Left ventricle myocardium superior (tissue), 1 donor: ENCODE data around the gene KNDC1. TPM values are rescaled to one million over a fixed set of nuclear protein-coding genes. Genes with fewer than 3 reads are reported as not detected.
"Not testable (repeated sequence)": the region's sequence is repeated elsewhere in the genome, so short reads cannot be mapped to it uniquely, and the experiment has no call there.

Source experiments
- ATAC-seq: fragments of 200-7000 bp; cut with Tn5 transposase; one replicate; pipeline ENCODE4 v1.9.1; 2020; ENCODE audit warnings: mild to moderate bottlenecking, moderate library complexity
- DNase-seq: peaks from one replicate; pipeline ENCODE4 v3.0.0-alpha.2; 2020
- intact Hi-C: fragments of 100-400 bp; cut with micrococcal nuclease; formaldehyde crosslinking; loops from one replicate; pipeline ENCODE4 v1.11.0; 2022
- total RNA-seq: library from RNA; stranded (reverse); fragmentation: NEBNext Ultra II Directional; extraction: Animal tissue kit (Norgen Biotek cat#: 25700); gene quantifications from one replicate; pipeline ENCODE4 v1.2.1, GENCODE V29; 2021
- donor health status: DM: no; HTN: yes; CAD: no; lungs with severe emphysema.

The KNDC1 gene
- total RNA-seq, 1 donor from 2014 or later = 0.20 TPM

DNA sequence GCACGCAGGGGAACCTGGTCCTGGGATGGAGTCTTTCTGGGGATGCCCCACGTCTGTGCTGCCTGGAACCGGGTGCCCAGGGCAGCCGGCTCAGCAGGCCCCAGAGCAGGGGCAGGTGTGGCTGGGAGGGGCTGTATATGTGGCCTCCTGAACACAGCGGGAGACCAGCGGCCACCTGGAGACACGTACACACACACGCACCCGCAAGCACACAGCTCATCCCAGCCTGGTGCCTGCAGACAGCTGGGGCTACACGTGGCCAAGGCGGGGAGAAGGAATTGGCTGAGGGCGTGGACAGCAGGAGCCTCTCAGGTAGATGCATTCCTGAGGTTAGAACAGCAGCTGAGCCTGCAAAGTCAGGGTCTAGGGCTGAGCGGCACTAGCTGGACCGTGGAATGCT is 102.7 kb downstream of the KNDC1 start:
- no peak for DNase-seq
- ATAC-seq = no peak
- intact Hi-C loops = no loop called here

DNA sequence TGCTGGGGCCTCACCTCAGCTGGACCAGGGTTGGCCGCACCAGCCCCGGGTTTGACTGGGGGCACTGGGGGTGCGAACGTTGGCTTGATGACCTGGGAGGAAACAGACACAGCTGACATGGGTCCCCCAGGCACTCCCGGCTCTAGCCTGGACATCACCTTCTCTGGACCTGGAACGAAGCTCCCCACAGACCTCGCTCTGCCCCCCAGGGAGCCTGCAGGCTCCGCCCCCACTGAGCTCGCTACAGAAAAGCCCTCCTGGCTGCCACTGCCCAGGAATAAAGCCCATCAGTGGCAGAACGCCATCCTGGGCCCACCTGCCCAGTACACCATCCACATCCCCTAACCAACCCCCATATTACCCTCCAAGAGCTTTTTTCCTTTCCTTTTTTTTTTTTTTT is 103.7 kb downstream of the KNDC1 start:
- ATAC-seq = no peak
- intact Hi-C loops = no loop called here
- DNase-seq = no peak

DNA sequence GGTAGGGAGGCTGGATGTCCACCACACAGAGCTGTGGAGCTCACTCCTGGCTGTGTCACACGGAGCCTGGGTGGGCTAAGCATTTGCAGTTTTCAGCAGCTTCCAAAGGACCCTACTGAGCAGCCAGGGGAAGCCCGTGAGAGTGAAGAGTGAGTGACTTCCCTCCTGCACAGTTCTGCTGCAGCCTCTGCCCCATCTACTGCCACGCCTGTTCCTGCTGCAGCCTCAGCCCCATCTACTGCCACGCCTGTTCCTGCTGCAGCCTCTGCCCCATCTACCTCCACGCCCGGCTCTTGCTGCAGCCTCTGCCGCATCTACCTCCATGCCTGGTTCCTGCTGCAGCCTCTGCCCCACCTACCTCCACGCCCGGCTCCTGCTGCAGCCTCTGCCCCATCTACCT is 104.4 kb downstream of the KNDC1 start:
- ATAC-seq (no peak), DNase-seq (no peak)
- intact Hi-C loops = no loop called here

DNA sequence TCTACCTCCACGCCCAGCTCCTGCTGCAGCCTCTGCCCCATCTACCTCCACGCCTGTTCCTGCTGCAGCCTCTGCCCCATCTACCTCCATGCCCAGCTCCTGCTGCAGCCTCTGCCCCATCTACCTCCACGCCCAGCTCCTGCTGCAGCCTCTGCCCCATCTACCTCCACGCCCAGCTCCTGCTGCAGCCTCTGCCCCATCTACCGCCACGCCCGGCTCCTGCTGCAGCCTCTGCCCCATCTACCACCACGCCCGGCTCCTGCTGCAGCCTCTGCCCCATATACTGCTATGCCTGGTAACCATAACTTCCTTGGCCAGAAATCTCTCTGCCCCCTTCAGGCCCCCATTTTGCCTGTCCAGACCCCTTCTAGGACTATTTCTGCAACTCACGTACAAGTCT is 105.0 kb downstream of the KNDC1 start:
- intact Hi-C loops, DNase-seq, ATAC-seq: not testable (repeated sequence)

DNA sequence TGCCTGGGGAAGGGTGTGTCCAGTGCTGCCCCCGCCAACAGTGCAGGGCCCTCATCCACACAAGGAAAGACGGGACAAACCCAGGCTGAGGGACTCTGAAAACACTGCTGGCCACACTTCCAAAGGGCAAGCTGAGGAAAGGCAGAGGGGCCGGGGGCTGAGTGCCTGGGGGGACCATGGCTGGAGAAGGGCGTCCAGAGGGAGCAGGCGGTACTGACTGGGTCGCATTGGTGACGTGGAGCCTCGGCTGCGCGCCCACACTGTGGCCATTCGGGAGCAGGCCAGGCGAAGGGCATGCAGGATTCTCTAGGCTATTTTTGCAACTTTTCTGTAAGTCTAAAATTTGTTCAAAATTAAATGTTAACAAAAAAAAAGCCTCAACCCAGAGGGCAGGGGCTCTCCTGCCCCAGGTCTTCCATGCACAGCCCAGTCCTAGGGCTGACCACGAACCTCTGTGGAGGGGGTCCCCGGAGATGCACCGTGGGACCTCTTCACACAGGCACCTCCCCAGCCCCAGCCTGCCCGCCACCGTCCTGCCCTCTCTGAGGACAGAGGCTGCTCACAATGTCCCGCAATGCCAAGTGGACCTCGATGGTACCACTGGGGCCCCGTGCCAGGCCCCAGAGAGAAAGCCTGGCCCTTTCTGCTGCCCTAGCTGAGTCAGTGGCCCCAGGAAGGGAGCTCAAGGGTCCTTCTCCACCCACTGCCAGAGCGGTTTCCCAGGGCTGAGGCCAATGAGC is 106.2 kb downstream of the KNDC1 start:
- ATAC-seq (no peak), DNase-seq (no peak)
- intact Hi-C loops = no loop called here

DNA sequence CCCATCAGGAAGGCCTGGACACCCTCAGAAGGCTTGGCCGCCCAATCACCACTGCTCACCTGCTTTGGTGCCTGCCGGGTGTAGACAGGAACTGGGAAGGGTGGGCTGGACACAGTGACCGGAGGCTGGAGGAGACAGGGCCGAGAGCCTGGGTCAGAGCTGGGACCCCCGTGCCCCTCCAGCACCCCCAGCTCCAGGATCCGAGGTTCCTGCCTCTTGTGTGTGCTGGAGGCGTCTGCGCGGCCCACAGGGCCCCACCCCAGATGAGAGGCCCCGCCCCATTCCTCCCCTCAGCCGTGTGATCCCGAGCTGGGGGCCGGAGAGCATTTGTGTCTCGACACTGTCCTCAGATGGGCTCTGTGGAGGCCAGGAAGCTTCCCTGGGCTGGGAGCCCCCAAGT is 107.3 kb downstream of the KNDC1 start:
- intact Hi-C loops = no loop called here
- DNase-seq (no peak), ATAC-seq (no peak)

DNA sequence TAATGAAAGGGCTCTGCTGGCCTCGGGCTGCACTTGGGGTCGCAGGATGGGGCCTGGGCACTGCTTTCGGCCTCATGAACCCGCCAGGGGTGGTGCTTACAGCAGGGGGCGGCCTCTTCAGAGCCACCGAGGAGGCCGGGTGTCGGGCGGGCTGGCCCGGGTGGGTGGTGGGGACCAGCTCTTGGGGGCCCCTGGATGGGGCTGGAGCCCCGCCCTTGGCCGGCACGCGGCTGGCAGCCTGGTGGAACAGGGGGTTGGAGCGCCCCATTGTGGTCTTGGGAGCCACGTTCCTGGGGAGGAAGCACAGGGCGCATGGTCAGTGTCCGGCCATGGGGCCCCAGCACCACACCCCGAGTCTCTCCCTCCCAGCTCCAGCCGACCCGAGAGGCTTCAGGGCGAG is 107.8 kb downstream of the KNDC1 start:
- DNase-seq = no peak
- no peak for ATAC-seq
- intact Hi-C loops = no loop called here

DNA sequence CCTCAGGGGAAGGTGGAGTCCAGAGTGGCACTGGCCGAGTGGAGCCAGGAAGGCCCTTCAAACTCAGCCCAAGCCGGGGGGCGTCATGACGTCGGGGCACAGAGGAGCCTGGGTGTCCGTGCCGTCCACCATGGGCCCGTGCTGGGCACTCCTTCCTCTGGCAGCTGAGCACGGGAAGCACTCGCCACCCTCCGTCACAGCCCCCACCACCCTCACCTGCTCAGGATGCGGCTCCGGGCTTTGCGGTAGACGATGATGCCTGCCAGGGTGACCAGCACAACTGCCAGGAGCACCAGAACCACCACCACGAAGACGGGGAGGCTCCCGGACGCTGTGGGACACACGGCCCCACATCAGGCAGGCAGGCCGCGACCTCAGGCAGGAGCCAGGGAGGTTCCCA is 108.5 kb downstream of the KNDC1 start:
- intact Hi-C loops = no loop called here
- ATAC-seq (no peak), DNase-seq (no peak)

DNA sequence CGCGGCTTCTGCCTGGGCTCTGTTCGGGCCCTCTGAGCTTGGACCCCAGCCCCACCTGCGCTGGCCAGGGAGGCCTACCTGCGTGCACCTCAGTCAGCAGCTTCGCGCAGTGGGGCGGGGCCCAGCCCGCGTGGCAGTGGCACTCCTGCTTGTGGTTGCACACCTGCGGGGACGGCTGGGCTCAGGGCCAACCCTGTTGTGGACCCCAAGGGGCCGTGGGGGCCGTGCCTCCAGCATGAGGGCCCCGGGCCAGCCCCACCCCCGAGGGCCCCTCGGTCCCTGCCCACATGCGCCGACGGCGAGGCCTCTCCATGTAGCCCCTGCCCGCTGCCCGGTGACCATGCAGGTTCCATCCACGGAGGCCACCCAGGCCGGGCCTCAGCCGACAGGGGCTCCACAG is 109.3 kb downstream of the KNDC1 start:
- no peak for DNase-seq
- ATAC-seq = no peak
- intact Hi-C loops = no loop called here

DNA sequence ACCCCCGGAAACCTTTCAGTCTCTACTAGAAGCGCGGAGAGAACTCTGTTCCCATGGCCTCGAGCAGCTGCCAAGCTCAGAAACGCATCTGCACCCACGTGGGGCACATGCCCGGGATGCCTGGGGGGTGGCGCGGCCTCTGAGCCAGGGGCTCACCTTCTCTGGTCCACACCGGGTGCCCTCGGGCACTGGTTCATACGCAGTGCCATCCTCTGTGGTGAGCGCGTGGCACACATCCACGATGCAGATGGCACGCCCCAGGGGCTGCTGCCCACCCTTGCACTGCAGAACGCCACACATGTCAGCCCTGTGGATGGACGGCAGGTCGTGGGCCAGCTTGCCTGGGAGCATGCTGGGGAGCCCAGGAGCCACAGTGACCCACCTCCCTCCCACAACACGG is 110.2 kb downstream of the KNDC1 start:
- intact Hi-C loops = no loop called here
- DNase-seq (no peak), ATAC-seq (no peak)

DNA sequence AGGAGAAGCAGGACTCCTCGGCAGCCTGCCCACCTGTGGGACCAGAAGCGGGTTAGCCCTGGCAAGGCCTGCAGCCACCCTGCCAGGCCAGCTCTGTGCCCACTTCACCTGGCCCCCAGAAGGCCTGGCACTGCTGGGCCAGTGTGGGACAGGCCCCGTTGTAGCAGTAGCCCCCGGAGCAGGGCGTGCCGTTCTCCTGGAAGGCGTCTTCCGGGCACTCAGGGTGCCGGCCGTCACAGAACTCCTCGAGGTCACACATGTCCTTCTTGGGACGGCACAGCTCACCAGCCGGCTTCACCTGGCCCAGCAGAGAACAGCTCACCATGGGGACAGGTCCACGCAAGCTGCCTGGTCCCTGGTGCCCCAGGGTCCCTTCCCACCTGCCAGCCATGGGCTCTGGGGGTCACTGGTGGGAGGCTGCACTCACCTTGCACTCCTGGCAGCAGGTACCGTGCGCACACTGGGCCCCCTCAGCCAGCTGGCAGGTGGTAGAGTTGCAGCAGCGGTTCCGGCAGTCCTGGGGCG is 110.8 kb downstream of the KNDC1 start:
- no peak for DNase-seq
- no peak for ATAC-seq
- intact Hi-C loops = no loop called here

DNA sequence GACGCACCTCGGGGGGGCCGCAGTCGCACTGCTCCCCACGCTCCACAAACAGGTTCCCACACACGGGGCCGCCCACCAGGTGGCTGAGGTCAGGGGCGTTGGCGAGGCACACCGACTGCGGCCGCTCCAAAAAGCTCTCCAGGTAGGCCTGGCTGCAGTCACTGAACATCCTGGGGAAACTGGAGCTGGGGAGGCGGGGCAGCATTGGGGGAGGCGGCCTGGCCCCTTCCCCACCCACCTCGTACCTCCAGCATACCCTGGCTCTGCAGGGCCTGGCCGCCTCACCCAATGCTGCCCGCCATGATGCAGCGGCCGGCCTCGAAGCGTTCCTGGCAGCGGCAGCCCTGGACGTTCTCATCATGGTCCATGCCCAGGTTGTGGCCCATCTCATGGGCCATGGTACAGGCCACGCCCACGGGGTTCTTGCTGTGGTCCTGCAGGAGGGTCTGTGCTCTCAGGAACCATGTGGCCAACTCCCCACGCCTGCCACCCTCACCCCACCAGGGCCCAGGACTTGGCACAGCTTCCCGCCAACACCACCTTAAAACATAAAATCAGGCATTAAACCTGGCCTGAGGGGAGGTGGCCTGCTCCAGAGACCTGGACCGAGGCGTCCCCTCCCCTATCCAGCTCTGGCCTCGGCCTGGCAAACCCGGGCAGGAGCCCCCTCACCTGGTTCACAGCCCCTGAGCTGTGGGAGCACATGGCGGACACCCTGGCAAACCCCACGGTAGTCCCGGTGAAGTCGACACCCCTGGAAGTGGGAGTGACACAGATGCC is 111.7 kb downstream of the KNDC1 start:
- no peak for ATAC-seq
- intact Hi-C loops = no loop called here
- no peak for DNase-seq

DNA sequence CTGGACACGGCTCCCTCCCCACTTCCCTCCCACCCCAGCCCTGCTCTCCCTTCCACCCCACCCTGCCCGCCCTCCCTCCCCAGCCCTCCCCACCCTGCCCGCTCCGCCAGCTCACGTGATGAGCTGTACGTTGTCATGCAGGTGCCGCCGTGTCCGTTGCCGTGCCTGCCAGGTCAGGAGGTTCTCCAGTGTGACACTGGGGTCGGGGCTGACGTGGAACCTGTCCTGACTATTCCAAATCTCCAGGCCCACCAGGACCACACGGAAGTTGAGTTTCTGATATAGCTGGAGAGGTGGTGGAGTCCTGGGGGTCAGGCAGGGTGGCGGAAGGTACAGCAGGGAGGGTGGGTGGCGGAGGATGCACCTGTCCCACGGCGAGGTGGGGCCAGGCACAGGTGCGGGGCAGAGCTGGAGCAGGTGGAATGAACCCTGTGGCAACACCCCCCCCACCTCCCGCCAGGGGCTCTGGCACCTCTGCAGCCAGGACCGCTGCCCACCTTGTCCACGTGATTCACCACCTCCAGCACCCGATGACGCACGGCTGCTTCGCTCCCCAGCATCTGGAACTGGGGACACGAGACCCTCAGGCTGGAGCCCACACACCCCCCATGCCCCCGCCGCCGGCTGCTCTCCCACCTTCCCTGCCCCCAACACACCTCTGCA is 112.4 kb downstream of the KNDC1 start:
- ATAC-seq (no peak), DNase-seq (no peak)
- intact Hi-C loops = no loop called here

DNA sequence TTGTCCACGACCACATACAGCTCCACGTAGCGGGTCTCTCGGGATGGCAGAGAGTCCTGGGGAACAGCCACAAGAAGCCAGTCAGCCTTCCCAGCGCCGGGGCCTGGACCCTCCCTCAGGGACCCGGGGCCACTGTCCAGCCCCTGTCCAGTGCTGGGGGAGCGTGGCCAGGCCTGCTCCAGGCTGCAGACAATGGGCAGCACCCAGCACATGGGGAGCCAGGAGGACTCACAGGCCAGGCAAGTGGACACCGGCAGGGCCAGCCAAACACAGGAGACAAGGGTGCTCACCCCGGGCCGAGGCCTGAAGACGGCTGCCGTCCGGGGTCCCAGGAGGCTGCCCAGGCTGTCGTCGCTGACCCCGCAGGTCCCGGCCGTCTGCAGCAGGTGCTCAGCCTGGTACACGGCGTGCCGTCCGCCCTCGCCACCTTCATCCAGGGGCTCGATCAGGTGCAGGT is 113.0 kb downstream of the KNDC1 start:
- DNase-seq = no peak
- intact Hi-C loops = no loop called here
- ATAC-seq = no peak

DNA sequence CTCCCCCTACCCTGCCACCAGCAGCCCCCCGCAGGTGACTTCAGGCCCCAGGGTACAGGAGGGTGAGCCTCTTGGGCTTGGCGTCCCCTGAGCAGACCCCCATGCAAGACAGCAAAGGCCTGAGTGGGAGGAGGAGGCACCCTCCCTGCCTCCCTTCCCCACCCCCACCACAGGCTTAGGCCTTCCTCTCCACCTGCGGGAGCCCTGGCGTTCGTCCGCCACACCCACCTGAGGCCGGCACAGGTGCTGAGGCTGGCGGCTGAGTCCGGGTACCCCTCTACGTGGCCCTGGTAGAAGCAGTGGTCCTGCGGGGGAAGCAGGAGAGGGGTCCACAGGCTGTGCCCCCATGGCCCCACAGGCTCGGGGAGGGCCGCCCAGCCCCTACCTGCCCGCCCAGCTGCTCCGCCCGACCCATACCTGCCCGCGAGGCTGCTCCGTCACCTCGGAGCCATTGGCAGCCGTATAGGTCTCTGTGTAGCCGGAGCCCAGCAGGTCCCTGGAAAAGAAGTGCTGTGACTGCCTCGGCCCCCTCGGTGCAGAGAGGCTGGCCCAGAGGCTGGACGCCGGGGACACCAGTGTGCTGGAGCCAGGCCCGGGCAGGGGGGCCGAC is 113.6 kb downstream of the KNDC1 start:
- no peak for DNase-seq
- intact Hi-C loops = no loop called here
- no peak for ATAC-seq

DNA sequence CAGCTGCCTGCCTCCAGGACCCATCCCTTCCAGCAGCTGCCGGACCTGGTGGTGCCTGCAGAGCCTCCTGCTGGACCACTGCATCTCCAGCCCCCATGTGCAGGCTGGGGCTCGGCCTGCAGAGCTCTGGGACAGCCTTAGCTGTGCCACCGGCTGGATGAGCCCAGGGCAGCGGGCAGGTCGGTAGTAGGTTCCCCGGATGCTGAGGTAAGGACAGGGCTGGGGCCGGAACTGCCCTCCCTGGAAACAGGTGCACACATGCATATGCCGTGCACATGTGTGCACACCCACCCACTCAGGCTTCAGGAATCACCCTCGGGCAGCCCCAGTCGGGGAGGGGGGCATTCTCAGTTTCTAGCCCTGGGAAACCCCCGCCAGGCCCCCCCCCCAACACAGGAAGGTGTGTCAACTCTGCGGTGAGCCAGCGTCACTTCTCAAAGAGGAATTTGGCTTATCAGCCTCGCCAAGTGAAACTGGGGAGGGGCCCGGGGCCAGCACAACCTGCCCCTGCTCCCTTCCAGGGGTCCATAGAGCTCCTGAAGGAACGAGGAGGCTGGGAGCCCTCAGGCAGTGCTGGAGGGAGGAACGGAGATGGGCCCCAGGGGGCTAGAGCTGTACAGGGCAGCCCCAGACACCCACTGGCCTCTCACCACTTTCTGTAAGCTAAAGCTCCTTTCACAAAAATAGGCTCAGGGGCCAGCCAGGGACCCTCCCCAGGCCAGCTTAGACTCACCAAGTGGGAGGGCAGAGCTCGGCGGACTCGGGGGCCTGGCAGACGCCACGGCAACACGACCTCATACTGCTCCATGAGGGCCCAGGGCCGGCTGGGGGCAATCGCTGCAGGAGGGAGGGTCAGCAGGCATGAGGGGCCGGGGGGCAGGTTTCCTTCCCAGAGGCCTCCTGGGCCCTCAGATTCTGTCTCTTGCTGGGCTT is 115.0 kb downstream of the KNDC1 start:
- ATAC-seq (no peak), DNase-seq (no peak)
- intact Hi-C loops = no loop called here

DNA sequence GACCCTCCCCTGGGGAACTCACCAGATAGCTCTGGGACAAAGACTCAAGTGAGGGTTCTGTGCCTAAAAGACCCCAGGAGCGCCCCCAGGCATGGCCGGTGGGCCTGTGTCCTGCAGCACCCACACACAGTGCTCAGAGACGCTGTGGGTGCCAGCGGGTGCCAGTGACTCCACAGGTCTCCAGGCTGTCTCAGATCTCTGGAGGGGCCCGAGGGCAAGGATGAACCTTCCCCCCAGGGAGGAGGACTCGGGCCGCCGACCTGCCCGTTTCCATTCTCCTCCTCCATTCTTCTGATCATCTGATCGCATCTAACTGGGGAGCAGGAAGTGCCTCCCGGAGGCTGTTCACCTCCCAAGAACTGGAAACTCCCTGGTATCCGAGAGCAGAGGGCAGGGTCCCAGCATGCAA is 115.7 kb downstream of the KNDC1 start:
- intact Hi-C loops = no loop called here
- no peak for ATAC-seq
- no peak for DNase-seq
